ENCODE measurements around the gene P2RX3.

P2RX3 gene

DNA sequence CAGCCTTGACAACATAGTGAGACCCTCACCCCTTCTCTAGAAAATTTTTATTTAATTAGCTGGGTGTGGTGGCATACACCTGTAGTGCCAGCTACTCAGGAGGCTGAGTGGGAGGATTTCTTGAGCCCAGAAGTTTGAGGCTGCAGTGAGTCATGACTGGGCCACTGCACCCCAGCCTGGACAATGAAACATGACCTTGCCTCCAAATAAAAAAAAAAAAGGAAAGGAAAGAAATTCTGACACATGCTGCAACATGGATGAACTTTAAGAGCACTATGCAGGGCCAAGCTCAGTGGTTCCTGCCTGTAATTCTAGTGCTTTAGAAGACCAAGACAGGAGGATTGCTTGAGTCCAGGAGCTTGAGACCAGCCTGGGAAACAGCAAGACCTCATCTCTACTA lies 80.0 kb downstream of the P2RX3 start:
- TF ChIP-seq, protein P1, sequence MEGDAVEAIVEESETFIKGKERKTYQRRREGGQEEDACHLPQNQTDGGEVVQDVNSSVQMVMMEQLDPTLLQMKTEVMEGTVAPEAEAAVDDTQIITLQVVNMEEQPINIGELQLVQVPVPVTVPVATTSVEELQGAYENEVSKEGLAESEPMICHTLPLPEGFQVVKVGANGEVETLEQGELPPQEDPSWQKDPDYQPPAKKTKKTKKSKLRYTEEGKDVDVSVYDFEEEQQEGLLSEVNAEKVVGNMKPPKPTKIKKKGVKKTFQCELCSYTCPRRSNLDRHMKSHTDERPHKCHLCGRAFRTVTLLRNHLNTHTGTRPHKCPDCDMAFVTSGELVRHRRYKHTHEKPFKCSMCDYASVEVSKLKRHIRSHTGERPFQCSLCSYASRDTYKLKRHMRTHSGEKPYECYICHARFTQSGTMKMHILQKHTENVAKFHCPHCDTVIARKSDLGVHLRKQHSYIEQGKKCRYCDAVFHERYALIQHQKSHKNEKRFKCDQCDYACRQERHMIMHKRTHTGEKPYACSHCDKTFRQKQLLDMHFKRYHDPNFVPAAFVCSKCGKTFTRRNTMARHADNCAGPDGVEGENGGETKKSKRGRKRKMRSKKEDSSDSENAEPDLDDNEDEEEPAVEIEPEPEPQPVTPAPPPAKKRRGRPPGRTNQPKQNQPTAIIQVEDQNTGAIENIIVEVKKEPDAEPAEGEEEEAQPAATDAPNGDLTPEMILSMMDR (conservative IDR thresholded peaks at IDR 0.05), result no peak
- H3K27ac ChIP-seq, result no peak overlapping the region

DNA sequence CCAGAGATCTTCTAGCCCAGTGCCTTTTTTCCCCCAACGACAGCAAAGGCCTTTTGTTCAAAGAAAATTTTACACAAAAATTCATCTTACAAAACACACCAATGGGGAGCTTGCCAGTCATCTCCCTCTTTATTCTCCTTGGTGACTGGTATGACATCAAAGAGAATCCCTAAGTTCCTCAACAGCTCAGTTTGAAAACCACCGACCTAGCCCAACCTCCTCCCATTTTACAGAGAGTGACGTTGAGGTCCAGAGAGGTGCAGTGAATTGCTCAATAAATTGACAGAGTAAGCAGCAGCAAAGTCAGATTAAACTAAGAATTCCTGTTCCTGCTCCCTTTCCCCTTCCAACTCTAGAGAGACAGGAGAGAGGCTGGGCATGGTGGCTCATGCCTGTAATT lies 81.0 kb downstream of the P2RX3 start:
- no peak overlapping the region for H3K27ac ChIP-seq

DNA sequence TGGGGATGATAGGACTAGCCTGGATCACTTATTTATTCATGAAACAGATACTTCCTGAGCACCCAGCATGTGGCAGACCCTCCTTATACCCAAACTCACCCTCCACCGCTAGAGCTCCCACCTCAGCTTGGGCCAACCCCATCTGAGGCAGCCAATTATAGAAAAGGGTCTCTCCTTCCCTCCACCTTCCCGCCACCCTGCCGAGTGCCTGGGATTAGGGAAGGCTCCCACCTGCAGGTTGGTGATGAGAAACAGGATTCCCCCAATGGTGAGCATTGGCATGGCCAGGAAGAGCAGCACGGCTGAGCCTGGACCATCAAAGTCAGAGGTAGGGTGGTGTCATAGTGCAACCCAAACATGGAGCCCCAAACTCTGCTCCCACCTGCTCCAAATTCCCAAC lies 82.9 kb downstream of the P2RX3 start:
- TF ChIP-seq, protein P1 (conservative IDR thresholded peaks at IDR 0.05), result no peak
- no peak overlapping the region for H3K27ac ChIP-seq

More for the DNA sequence above, 81.0 kb downstream of the P2RX3 start:
- TF ChIP-seq, protein P1 (conservative IDR thresholded peaks at IDR 0.05), result no peak

DNA sequence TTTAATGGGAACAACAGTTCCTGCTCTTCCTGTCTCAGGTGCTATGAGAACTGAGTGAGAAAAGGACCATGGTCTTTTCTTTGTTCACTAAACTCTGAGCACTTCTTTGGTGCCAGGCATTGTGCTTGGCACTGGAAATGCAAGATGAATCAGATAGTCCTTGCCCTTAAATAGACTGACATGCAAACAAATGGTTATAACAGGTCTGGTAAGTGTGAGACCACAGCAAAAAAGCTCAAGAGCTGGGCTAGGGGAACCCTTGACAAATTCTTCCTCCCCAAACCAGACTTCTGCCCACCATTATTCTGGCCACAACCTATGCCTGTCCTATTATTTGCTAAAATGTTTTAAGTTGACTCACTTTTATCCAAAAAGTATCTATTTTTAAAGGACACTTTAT lies 83.7 kb downstream of the P2RX3 start:
- TF ChIP-seq, protein P1 (conservative IDR thresholded peaks at IDR 0.05), result no peak

More for the DNA sequence above, 83.7 kb downstream of the P2RX3 start:
- no peak overlapping the region for H3K27ac ChIP-seq

Data from VCaP (cell line).